ENCODE measurements around the gene NKAPL.

Gene NKAPL

GRCh38 chr6:28258877-28259777 is at the start of gene NKAPL:
NKAPL (plus strand) TSS chr6:28259297; CDS start chr6:28259372, 75 bp downstream.
- peak; percentile 32 for DNase-seq (ENCODE audit: low read depth)

GRCh38 chr6:28209753-28210535 is 49.2 kb upstream of the NKAPL start:
- no peak for DNase-seq (ENCODE audit: low read depth)

DNA sequence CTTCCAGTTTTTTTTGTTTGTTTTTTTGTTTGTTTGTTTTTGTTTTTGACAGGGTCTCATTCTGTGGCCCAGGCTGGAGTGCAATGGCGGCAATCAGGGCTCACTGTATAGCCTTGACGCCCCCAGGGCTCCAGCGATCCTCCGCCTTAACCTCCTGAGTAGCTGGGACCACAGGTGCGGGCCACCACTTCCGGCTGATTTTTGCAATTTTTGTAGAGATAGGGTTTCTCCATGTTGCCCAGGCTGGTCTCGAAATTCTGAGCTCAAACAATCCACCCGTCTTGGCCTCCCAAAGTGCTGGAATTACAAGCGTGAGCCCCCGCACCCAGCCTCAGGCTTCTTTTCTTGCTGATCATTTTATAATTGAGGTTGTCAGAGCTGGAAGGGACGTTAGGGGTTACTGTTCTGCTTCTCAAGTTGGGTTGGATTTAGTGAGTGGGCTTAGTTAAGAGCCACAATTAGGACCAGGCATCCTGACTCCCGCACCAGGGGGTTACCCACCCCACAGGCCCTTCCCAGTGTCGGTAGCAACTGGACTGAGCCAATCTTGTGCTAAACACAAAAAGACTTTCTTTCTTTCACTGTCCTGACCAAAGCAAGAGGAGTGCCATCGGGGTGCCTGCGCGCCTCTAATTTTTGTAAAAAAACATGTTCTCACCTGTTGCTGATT is 47.1 kb upstream of the NKAPL start:
- no peak for DNase-seq (ENCODE audit: low read depth)

DNA sequence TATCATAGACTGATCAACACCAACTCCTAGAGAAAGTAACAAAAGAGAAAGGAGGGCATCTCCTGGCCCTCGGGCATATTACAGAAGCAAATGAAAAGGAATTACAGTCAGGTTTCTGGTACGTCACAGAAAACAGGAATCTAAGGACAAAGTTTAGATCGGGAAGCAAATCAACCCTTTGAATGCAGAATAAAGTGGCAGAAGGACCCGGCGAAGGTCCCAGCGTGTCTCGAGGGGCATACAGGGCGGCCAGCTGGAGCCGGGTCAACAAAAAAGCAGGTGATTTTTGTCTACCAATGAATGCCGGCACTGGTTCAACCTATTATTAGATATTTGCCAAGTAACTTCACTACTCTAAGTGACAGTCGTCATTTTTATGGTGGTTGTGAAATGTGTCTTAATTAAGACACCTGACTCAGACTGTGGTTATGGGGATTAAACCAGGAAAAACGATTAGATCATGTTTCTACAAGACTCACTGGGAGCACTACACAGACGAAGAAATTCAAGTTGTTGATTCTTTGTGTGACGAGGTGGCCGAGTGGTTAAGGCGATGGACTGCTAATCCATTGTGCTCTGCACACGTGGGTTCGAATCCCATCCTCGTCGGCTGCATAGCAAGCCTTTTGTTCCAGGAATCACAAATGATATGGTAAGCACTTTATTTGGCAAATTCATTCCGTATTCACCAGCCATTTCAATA is 46.4 kb upstream of the NKAPL start:
- DNase-seq (ENCODE audit: low read depth), result peak; percentile 73

DNA sequence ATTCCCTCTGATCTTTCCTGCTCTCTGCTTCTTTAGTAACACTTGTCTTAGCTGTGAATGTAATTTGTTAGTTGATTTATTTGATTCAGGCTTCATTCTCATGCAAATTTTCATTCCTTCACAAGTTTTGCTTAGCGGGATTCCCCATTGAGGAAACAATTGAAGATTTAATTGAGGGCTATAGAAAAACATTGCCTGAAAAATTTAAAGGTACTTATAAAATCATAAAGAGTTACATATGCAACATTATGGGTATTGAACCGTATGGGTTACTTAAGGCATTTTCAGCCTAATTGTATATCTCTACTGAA is 45.9 kb upstream of the NKAPL start:
- DNase-seq (ENCODE audit: low read depth), result no peak

GRCh38 chr6:28215425-28215824 is 43.7 kb upstream of the NKAPL start:
- DNase-seq (ENCODE audit: low read depth), result no peak

DNA sequence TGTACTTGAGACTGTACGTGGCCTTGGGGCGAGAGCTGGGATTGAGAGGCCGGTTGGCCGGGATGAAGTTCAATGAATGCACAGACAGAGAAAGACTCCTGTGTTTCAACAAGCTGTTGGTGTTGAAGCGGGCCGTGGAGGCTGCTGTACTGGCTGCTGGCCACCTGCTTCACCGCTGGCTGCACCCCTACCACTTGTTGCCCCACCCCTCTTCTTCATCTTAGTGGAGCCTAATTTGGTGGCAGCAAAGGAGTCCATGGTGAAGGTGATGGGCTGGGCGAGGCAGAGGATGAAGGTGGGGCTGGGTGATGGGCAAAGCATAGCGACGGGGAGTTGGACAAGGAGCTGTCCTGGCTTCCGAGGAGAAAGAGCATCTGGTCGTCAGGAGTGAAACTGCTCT is 41.2 kb upstream of the NKAPL start:
- DNase-seq (ENCODE audit: low read depth), result no peak

- DNase-seq (ENCODE audit: low read depth), result no peak
Measured at GRCh38 chr6:28218312-28219248, 40.5 kb upstream of the NKAPL start.

- no peak for DNase-seq (ENCODE audit: low read depth)
Measured at GRCh38 chr6:28220257-28221133, 38.6 kb upstream of the NKAPL start.

DNA sequence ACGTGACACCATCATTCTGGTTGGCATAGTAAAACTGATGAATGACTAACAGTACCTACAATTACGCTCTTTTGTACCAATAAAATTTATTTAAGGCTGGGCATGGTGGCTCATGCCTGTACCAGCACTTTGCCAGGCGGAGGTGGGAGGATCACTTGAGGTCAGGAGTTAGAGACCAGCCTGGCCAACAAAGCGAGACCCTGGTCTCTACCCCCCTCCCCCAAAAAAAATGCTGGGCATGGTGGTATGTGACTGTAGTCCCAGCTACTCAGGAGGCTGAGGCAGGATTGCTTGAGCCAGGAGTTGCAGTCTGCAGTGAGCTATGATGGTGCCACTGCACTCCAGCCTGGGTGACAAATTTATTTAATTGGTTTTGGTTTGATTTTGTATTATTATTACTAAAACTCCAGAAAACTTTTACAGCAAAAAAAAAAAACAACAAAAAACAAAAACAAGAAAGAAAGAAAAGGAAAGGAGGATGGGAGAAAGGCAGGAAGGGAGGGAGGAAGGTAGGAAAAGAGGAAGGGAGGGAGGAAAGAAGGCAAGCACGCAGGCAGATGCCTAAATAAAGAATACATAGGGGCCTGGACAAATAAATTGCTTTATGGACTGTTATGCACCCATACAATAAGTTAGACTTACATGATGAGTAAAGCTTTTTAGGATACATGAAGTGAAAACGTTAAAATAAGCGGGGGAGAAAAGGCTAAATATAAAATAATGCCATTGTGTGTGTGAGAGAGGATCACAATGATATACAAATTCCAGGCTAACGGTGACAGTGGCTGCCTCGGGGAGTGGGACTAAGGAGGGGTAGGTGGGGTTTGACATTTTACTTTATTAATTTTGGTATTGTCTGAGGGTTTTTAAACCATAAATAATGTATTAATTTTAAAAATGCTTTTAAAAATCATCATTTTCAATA is 34.7 kb upstream of the NKAPL start:
- no peak for DNase-seq (ENCODE audit: low read depth)

- DNase-seq (ENCODE audit: low read depth), result peak; percentile 50
Measured at GRCh38 chr6:28225056-28225834, 33.9 kb upstream of the NKAPL start, which contains the start of gene ZSCAN9. ZSCAN9 (plus strand) TSS chr6:28225275; CDS start chr6:28227085, 1,810 bp downstream.

DNA sequence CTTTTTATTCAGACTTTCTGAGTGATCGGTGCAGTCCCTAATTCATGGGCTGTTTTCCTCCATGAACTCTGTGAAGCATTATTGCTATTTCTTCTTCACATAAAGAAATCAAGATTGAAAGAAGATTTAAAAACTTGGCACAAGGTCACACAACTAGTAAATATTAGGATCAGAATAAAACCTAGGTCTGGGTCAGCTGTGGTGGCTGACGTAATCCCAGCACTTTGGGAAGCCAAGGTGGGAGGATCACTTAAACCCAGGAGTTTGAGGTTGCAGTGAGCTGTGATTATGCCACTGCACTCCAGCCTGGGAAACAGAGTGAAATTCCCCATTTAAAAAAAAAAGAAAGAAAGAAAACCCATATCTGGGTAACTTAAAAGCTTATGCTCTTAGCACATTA is 32.6 kb upstream of the NKAPL start:
- no peak for DNase-seq (ENCODE audit: low read depth)

GRCh38 chr6:28232785-28233184 is 26.3 kb upstream of the NKAPL start:
- no peak for DNase-seq (ENCODE audit: low read depth)

- DNase-seq (ENCODE audit: low read depth), result no peak
Measured at GRCh38 chr6:28235912-28236452, 23.1 kb upstream of the NKAPL start.

- DNase-seq (ENCODE audit: low read depth), result no peak
Measured at GRCh38 chr6:28239636-28240035, 19.5 kb upstream of the NKAPL start.

DNA sequence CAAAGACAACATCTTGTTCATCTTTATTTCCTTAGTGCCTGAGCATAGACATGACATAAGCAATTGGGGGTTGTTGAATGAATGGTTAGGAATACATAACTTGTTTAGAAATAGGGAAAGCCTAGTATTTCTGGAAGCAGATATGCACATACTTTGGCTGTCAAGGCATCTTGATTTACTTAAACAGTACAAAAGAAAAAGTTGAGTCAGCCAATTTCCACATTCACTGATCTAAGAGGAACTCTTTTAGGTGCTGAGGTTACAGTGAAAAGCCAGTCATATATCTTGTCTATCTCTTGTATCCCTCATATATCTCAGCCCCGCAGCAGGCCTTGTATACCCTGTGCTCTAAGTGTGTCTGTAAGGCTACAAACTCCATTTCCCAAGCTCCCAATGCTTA is 18.6 kb upstream of the NKAPL start:
- no peak for DNase-seq (ENCODE audit: low read depth)

GRCh38 chr6:28243946-28244345 is 15.2 kb upstream of the NKAPL start:
- no peak for DNase-seq (ENCODE audit: low read depth)
